ENCODE measurements around the gene BMP7. TPM values are rescaled to one million over a fixed set of nuclear protein-coding genes. Genes with fewer than 3 reads are reported as not detected.

BMP7 gene
- total and polyA plus RNA-seq, 2 donors (not counting 3 experiments of a cell fraction or from before 2014, with no cell fraction given), result not detected

DNA sequence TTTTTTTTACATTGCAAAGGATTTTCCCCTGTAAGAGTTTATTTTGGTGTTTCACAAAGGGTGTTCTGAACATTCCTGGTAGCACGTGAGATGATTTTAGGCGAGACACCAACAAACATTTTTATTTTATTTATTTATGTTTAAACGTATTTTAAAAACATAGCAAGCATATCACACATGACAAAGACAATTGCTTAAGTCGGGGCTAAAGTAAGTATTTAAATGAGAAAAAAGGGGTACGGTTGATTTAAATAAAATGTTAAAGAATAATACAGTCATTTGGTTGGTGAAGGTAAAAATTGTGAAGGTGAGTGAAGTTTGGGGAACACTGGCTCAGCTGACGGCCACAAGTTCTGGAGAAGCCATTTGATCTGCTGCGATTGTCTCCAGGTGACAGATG is 129.7 kb downstream of the BMP7 start:
- H3K9me3 ChIP-seq (replicated peaks; ENCODE audit: control insufficient read depth, insufficient read depth, low read length), result no peaks in the 10 kb centered on the region
- H3K9ac ChIP-seq (replicated peaks; ENCODE audit: extremely low read depth, insufficient read depth, low read length), result no peak overlapping the region
- no peak overlapping the region for H2AFZ ChIP-seq (ENCODE audit: low read depth, low read length)
- POLR2A ChIA-PET, result no interaction called here
- no peak overlapping the region for H3K27ac ChIP-seq (ENCODE audit: insufficient read depth, low read depth, low read length)
- H3K27me3 ChIP-seq (ENCODE audit: control insufficient read depth in 2 of 2, insufficient read depth in 2 of 2, low read length in 2 of 2), result no peaks in the 10 kb centered on the region
- H3K4me2 ChIP-seq (ENCODE audit: insufficient read depth, low read length), result no peak overlapping the region
- intact Hi-C loops (cut with micrococcal nuclease), result no loop called here
- dilution Hi-C loops (cut with MboI; ENCODE audit: extremely low pct_ligation_motif_present, low sequenced_read_pairs), result no loop called here
- BruUV-seq (replicated peaks), result no TSS peak
- no peaks in the 10 kb centered on the region for H3K79me2 ChIP-seq (ENCODE audit: control insufficient read depth, insufficient read depth, low read length)
- no peak overlapping the region for H3K4me3 ChIP-seq (replicated peaks in 1 of 3; ENCODE audit: insufficient read depth in 1 of 3, low read depth in 1 of 3, low read length in 3 of 3)
- H3K9me1 ChIP-seq (replicated peaks; ENCODE audit: control insufficient read depth, extremely low read depth, insufficient read depth, low read length), result no peaks in the 10 kb centered on the region
- H3K4me1 ChIP-seq (ENCODE audit: control insufficient read depth, extremely low read depth, insufficient read depth, low read length), result no peaks in the 10 kb centered on the region
- H4K20me1 ChIP-seq (replicated peaks; ENCODE audit: control insufficient read depth, extremely low read depth, insufficient read depth, low read length), result no peaks in the 10 kb centered on the region
- no peaks in the 10 kb centered on the region for H3K36me3 ChIP-seq (ENCODE audit: control insufficient read depth in 2 of 2, extremely low read depth in 1 of 2, insufficient read depth in 2 of 2, low read length in 2 of 2)
- FAIRE-seq, result no peak
- CTCF ChIA-PET, result no interaction called here
- no peak for TF ChIP-seq MYC (IDR thresholded peaks at IDR 0.05; ENCODE audit: low read depth, low read length)
- TF ChIP-seq EZH2 (IDR thresholded peaks at IDR 0.05; ENCODE audit: borderline replicate concordance, low read depth, low read length, severe bottlenecking), result no peak
- TF ChIP-seq JUN (IDR thresholded peaks at IDR 0.05; ENCODE audit: borderline replicate concordance, insufficient read depth, insufficient read length, low read depth), result no peak
- TF ChIP-seq, protein P1, sequence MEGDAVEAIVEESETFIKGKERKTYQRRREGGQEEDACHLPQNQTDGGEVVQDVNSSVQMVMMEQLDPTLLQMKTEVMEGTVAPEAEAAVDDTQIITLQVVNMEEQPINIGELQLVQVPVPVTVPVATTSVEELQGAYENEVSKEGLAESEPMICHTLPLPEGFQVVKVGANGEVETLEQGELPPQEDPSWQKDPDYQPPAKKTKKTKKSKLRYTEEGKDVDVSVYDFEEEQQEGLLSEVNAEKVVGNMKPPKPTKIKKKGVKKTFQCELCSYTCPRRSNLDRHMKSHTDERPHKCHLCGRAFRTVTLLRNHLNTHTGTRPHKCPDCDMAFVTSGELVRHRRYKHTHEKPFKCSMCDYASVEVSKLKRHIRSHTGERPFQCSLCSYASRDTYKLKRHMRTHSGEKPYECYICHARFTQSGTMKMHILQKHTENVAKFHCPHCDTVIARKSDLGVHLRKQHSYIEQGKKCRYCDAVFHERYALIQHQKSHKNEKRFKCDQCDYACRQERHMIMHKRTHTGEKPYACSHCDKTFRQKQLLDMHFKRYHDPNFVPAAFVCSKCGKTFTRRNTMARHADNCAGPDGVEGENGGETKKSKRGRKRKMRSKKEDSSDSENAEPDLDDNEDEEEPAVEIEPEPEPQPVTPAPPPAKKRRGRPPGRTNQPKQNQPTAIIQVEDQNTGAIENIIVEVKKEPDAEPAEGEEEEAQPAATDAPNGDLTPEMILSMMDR (IDR thresholded peaks at IDR 0.05; ENCODE audit: extremely low read depth in 1 of 2, insufficient read depth in 1 of 2, low read depth in 1 of 2, low read length in 2 of 2), result no peak
- TF ChIP-seq GATA2 (IDR thresholded peaks at IDR 0.05; ENCODE audit: insufficient read depth, insufficient read length, low read depth, low read length), result no peak
- TF ChIP-seq MAX (IDR thresholded peaks at IDR 0.05; ENCODE audit: insufficient read depth, insufficient read length), result no peak
- no peak for TF ChIP-seq POLR2AphosphoS5 (IDR thresholded peaks at IDR 0.05; ENCODE audit: insufficient read depth, low read depth, low read length)
- TF ChIP-seq POLR2A (IDR thresholded peaks at IDR 0.05; ENCODE audit: low read depth, low read length), result no peak
- no peak for TF ChIP-seq FOS (IDR thresholded peaks at IDR 0.05; ENCODE audit: borderline replicate concordance, insufficient read depth, low read length)
- no peak for DNase-seq (ENCODE audit: low read depth, low spot score)

Measured in endothelial cell of umbilical vein (primary cell).